Uterus (tissue), 2 donors: Measurements from ENCODE around the gene TOP1.

ENCODE experiments used
- CTCF ChIP-seq, 4 experiments: fragments of 200-600 bp in 2 of 4; fragments of 450-650 bp in 2 of 4; sonication (generic) in 2 of 4; IDR thresholded peaks; one replicate each; pipeline ENCODE4 v1.5.1; 2016 to 2019; ENCODE audit warnings: antibody characterized with exemption in 4 of 4, mild to moderate bottlenecking in 2 of 4, moderate library complexity in 1 of 4
- POLR2A ChIP-seq, 2 donors: fragments of 450-650 bp; IDR thresholded peaks; one replicate each; pipeline ENCODE4 v1.6.1; 2016; ENCODE audit warnings: antibody characterized with exemption in 2 of 2, mild to moderate bottlenecking in 1 of 2, moderate library complexity in 1 of 2

GRCh38 chr20:41154436-41155176 lies 126.0 kb downstream of the TOP1 start:
- TF ChIP-seq POLR2A (IDR thresholded peaks at IDR 0.05): no peak
- peak in 1 of 4 experiments; percentile 5 for TF ChIP-seq CTCF (IDR thresholded peaks at IDR 0.05)
